ENCODE results near the gene YPEL4. TPM values are rescaled to one million over a fixed set of nuclear protein-coding genes. Genes with fewer than 3 reads are reported as not detected.
"Not testable (repeated sequence)": the region's sequence is repeated elsewhere in the genome, so short reads cannot be mapped to it uniquely, and the experiment has no call there.

Gene YPEL4, protein sequence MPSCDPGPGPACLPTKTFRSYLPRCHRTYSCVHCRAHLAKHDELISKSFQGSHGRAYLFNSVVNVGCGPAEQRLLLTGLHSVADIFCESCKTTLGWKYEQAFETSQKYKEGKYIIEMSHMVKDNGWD
- total RNA-seq (2014; rRNA removed; shearing (Covaris generic); ENCODE audit: low replicate concordance), result not detected in 2 replicates

DNA sequence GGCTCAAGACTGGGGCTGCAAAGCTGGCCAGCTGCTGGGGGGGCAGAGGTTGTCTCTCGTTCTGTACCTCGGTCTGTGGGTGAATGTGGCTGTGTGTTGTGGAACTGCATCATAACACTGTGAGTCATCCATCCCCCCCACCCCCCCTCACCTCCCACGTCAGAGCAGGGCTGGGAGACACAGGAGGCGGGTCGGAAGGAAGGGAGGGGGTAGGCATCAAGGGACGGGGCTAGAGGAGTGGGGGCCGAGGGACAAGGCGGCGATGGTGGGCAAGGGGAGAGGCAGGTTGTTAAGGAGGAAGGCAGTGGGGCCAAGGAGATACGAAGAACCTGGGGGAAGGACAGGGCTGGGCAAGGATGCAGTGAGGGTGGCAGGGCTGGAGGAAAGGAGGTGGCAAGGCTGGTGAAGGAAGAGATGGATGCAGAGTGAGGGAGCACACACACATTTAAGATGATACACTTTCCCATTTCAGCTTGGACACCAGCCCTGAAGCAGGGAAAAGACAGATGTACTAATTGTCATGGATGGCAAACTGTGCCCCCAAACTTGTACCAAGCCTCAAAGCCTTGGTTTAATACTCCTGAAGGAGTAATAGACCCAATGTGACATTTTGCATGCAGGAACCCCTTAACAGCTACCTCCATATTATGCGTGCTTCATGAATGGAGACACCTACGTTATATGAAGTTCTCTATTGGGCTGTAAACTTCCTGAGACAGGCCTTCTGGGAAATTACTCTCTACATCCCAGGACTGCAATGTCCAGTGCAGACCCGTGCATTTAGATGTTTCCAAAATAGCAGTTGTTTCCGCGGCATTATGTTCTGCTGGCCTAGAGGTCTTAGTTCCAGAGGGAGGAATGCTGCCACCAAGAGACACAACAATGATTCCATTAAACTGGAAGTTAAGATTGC is at the start of gene YPEL4:
YPEL4 (minus strand) TSS at position 87 of the 913 bp plus-strand sequence. CDS start 2,805 bp downstream, outside the sequence.
- H3K27me3 ChIP-seq, result peaks cover 27% of the 10 kb centered on the region
- peak; percentile 46 for DNase-seq

DNA sequence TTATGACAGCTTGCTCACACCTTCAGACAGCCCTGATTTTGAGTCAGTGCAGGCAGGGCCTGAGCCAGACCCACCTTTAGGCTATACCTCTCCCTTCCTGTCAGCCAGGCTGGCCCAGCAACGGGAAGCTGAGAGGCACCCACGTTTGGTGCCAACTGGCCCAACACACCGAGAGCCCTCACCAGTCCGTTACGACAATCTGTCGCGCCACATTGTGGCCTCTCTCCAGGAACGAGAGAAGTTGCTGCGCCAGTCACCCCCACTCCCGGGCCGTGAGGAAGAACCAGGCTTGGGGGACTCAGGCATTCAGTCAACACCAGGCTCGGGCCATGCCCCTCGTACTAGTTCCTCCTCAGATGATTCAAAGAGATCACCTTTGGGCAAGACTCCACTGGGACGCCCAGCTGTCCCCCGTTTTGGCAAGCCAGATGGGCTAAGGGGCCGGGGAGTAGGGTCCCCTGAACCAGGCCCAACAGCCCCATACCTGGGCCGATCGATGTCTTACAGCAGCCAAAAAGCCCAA is 49.2 kb upstream of the YPEL4 start:
- Histone ChIP-seq H3K9me3 (no peaks in the 10 kb centered on the region), H3K4me3 (no peak overlapping the region), H3K27me3 (no peaks in the 10 kb centered on the region), H3K36me3 (peaks cover 77% of the 10 kb centered on the region)
- DNase-seq, result no peak

More for the DNA sequence above, at the start of gene YPEL4:
- H3K4me3 ChIP-seq, result no peak within 1 kb of the TSS
- H3K36me3 ChIP-seq, result no peaks in the 10 kb centered on the region
- no peaks in the 10 kb centered on the region for H3K9me3 ChIP-seq

DNA sequence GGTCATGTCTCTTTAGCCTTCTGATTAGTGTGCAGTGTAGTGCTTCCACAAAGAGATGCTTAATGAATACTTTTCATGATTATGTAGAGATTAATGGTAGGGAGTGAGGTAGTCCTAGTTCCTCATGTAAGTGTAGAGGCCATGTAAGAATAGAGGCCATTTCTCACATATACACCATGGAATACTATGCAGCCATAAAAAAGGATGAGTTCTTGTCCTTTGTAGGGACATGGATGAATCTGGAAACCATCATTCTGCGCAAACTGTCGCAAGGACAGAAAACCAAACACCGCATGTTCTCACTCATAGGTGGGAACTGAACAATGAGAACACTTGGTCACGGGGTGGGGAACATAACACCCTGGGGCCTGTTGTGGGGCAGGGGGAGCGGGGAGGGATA is 40.8 kb upstream of the YPEL4 start:
- H3K9me3 ChIP-seq, H3K27me3 ChIP-seq, DNase-seq, H3K4me3 ChIP-seq: not testable (repeated sequence)
- H3K36me3 ChIP-seq, result peaks cover 73% of the 10 kb centered on the region

DNA sequence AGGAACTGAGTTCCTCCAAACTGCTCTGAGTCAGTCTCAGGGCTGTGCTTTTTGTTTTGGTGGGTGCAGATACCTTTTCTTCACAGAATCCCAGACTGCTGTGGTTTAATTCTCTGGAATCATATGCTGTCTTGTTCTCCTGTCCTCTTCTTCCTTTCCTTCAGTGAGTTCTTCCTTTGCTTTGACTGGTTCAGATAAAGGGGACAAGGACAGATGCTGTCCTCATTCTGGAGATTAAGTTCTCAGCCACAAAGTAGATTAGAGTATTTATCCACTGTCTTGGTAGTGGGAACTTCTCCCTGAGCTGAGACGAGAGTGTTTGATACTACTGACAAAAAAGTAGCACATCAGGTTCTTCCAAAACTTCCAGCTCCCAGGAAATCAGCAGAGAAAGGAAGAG is 31.5 kb upstream of the YPEL4 start:
- Histone ChIP-seq H3K27me3 (no peaks in the 10 kb centered on the region), H3K36me3 (peaks cover 69% of the 10 kb centered on the region), H3K9me3 (no peaks in the 10 kb centered on the region), H3K4me3 (no peak overlapping the region)
- no peak for DNase-seq

DNA sequence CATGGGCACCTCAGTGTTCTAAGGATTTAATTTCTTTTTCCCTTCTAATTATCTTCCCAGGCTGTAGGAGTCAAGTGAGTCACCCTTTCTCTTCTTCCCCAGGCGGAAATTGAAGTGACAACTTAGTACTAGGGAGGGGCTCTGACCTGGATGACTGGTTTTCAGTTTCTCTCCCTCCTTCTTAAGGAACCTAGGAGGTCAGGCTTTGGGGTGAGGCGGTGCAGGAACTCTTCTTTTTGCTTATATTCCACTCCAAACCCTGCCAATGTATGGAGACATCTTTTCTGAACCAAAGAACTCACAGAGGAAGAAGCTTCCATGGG is 30.8 kb upstream of the YPEL4 start:
- H3K36me3 ChIP-seq, result peaks cover 71% of the 10 kb centered on the region
- DNase-seq, result no peak
- H3K4me3 ChIP-seq, result no peak overlapping the region
- no peaks in the 10 kb centered on the region for H3K9me3 ChIP-seq
- H3K27me3 ChIP-seq, result no peaks in the 10 kb centered on the region

DNA sequence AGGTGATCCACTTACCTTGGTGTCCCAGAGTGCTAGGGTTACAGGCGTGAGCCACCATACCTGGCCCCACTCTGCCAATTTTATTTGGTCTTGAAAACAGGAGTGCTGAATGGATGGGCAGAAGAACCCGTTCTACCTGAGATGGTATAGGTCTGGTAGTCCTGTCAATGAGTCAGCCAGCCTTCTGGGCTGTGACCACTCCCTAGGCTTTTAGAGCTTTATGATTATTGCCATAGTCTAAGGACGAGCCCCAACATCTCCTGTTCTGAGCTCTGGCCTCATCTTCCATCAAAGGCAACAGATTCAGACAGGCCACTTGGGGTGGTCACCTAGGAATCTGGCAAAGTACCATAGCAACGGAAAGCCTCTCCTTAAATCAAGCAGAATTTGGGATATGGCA is 29.7 kb upstream of the YPEL4 start:
- Histone ChIP-seq H3K4me3 (no peak overlapping the region), H3K9me3 (no peaks in the 10 kb centered on the region), H3K36me3 (peaks cover 72% of the 10 kb centered on the region), H3K27me3 (no peaks in the 10 kb centered on the region)
- DNase-seq, result no peak

DNA sequence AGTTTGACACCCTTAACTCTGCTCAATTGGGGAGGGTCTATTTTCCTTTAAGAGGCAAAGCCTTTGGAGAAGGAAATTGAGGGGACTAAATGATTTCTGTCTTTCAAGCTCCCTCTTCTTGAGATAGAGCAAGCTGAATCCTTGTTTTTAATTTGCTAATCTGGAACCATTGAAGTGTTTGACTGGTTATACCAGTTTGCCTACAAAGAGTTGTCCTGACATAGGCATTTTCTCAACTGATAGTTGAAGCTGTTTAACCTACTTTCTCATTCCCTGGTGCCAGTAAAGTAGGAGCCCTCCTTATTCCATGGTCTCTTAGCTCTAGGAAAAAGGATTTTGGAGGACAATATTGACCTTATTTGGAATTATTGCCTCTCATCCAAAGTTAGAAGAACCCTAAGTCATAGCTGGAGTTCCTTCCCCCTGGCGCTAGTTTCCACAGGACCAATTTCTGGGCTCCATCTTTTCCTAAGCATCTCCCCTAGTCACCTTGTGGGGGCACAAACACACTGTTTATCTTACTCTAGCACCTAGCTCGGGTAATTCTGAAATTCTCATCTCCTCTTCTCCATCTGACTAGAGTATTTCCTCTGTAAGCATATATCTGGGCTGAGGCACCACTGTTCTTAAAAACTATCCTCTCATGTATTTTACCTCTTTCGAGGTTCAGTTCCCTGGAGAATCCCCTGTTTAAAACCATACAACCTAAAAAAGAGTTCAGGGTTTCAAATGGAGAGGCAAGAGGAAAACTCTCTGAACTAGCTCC is 25.6 kb upstream of the YPEL4 start:
- H3K27me3 ChIP-seq, result no peaks in the 10 kb centered on the region
- no peak for DNase-seq
- H3K4me3 ChIP-seq, result no peak overlapping the region
- no peaks in the 10 kb centered on the region for H3K9me3 ChIP-seq
- H3K36me3 ChIP-seq, result peaks cover 71% of the 10 kb centered on the region

DNA sequence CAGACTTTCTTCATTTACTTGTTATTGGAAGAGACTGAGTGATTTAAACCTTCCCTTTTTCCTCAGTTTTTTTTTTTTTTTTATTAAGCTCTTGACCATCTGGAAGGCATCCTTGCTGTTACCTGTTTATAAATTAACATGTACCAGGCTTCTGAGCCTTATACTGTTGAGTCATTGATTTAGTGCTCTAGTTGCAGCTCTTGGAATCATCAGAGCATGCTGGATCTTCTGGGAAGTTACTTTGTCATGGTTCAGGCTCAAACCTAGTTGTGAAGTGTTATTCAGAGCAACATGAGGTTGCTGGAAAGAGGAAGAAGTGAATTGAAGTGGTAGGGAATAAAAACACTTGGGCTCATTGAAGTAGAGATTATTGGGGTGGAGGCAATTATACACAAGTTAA is 24.5 kb upstream of the YPEL4 start:
- Histone ChIP-seq H3K36me3 (peaks cover 71% of the 10 kb centered on the region), H3K4me3 (no peak overlapping the region), H3K27me3 (no peaks in the 10 kb centered on the region), H3K9me3 (no peaks in the 10 kb centered on the region)
- no peak for DNase-seq

DNA sequence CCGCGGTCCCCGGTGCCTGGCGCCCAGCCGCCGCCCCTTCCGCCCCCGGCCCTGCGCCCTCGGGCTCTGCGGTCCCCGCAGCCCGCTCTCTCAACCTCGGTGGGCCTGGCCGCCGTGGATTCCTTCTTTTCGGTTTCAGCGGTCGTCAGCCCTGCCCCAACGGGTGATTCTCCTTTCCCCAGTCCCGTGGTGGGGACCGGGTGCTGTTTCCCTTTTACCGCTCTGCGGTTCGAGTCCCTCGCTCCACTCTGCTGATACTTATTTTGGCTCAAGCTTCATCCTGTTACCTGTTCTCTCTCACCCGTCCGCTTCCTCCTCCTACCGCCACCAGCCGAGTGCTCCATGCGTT is 18.7 kb upstream of the YPEL4 start:
- no peak for DNase-seq
- Histone ChIP-seq H3K4me3 (peak overlapping the region; percentile 92), H3K9me3 (no peaks in the 10 kb centered on the region), H3K36me3 (peaks cover 36% of the 10 kb centered on the region), H3K27me3 (no peaks in the 10 kb centered on the region)

DNA sequence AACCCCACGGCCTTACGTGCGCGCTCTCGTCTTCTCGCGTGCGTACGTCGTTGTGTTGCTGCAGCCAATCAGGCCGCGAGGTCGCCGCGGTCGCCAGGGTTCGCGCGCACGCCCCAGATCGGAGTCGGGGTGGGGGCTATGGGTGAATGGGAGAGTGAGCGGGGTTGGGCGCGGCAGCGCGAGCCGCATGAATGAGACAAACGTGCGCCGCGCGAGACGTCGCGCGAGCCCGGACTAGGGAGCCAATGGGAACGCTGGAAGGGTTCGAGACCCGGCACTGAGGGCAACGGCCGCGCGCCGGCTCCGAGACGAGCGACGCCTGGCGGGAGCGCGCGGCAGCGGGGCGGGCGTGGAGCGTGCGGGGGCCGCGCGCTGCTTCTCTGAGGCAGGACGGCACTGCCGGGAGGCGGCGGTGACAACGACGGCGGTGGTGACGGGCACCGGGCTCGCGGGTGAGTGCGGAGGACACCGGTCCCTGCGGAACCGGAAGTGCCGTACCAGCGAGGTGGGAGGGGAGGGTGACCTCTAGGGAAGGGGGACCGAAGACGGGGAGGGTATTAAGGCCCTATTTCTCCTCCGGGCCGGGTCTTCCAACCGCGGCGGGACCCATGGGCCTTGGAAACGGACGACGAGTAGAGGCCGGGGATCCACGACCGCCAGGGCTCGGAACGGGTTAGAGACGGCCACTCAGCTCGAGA is 18.2 kb upstream of the YPEL4 start, which contains the start of gene ZDHHC5:
ZDHHC5 (plus strand) TSS at position 379 of the 698 bp plus-strand sequence. CDS start 4,977 bp downstream, outside the sequence.
- peak; percentile 99 for DNase-seq
- Histone ChIP-seq H3K36me3 (peaks cover 30% of the 10 kb centered on the region), H3K4me3 (peak within 1 kb of the TSS; percentile 92), H3K27me3 (no peaks in the 10 kb centered on the region), H3K9me3 (no peaks in the 10 kb centered on the region)

DNA sequence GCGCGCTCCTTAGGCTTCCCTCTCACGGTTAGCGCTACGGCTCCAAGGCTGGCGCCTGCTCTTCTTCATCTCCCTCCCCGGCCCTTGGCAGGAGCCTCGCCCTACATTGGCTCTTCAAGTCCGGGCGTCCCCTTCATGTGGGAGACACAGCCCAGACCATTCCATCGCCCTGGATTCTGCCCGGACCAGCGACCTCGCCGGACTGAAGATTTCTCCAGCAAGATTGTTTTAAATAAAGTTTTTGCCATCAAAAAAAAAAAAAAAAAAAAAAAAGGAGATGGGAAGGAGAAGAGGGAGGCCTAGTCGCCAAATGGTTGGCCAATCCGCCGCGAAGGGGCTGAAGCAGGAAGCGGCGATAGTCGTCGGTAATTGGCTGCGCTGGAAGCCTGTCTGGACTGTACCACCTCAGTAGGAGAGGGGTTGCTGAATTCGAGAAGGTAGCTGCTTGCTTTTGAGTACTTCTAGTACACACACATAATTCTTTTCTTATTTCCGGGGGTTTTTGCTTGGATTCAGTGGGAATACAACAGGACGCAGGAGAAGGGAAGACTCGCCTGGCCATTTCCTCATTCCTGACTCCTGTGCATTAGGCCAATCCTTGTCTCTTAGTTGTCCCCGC is 17.5 kb upstream of the YPEL4 start:
- peaks cover 27% of the 10 kb centered on the region for H3K36me3 ChIP-seq
- no peaks in the 10 kb centered on the region for H3K9me3 ChIP-seq
- peak; percentile 98 for DNase-seq
- no peaks in the 10 kb centered on the region for H3K27me3 ChIP-seq
- H3K4me3 ChIP-seq, result peak overlapping the region; percentile 92

DNA sequence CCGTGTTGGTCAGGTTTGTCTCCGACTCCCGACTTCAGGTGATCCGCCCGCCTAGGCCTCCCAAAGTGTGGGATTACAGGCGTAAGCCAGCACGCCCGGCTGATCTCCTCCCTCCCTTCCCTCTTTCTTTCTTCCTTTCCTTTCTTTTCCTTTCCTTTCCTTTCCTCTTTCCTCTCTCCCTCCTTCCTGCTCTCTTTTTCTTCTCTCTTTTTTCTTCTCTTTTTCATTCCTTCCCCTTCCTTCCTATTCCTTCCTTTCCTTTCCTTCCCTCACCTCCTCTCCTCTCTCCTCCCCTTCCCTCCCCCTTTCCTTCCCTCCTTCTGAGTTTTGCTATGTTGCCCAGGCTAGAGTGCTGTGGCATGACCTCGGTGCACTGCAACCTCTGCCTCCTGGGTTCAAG is 14.3 kb upstream of the YPEL4 start:
- no peaks in the 10 kb centered on the region for H3K27me3 ChIP-seq
- no peaks in the 10 kb centered on the region for H3K9me3 ChIP-seq
- H3K4me3 ChIP-seq, result no peak overlapping the region
- no peak for DNase-seq
- H3K36me3 ChIP-seq, result peaks cover 30% of the 10 kb centered on the region

DNA sequence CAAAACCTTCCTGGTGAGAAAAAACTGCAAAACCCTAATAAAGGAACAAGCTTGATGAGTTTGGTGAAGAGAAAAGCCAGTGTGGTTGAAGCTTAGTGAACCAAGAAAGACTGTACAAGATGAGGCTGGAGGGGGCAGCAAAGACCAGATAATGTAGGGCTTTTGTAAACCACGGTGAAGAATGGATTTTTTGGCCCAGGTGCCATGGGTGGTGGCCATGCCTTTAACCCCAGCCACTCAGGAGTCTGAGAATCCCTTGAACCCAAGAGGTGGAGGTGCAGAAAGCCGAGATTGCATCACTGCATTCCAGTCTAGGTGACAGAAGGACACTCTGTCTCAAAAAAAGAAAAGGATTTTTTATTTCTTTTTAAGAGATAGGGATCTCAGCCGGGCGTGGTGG is 13.2 kb upstream of the YPEL4 start:
- Histone ChIP-seq H3K27me3 (no peaks in the 10 kb centered on the region), H3K9me3 (no peaks in the 10 kb centered on the region), H3K4me3 (no peak overlapping the region), H3K36me3 (peaks cover 30% of the 10 kb centered on the region)
- no peak for DNase-seq

DNA sequence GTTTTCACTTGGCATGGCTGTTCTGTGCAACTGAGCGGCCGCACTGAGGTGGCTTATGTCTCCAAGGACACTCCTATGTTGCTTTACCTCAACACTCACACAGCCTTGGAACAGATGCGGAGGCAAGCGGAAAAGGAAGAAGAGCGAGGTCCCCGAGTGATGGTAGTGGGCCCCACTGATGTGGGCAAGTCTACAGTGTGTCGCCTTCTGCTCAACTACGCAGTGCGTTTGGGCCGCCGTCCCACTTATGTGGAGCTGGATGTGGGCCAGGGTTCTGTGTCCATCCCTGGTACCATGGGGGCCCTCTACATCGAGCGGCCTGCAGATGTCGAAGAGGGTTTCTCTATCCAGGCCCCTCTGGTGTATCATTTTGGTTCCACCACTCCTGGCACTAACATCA is 10.0 kb upstream of the YPEL4 start:
- peaks cover 30% of the 10 kb centered on the region for H3K36me3 ChIP-seq
- H3K27me3 ChIP-seq, result no peaks in the 10 kb centered on the region
- no peaks in the 10 kb centered on the region for H3K9me3 ChIP-seq
- H3K4me3 ChIP-seq, result no peak overlapping the region
- DNase-seq, result no peak

DNA sequence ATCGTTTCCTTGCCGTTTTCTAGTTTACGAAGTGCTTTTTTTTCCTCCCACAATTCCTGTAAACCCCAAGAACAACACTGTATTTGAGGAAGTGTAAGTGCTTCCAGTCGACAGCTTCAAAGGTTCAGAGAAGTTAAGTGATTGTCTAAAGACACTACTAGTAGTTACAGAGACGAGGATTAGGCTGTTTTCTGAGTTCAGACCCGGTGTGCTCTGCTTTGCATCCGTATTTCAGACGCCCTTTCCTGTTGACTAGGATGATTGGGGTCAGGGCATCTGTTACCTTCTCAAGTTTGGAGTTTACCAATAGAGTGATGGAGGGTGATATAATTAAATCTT is 8.3 kb upstream of the YPEL4 start:
- no peak for DNase-seq
- H3K4me3 ChIP-seq, result peak overlapping the region; percentile 82

More for the DNA sequence above, 8.3 kb upstream of the YPEL4 start:
- peaks cover 30% of the 10 kb centered on the region for H3K36me3 ChIP-seq
- H3K27me3 ChIP-seq, result no peaks in the 10 kb centered on the region
- H3K9me3 ChIP-seq, result no peaks in the 10 kb centered on the region
